GM06990 (cell line): ENCODE measurements around the gene C6orf89.

Experiments used
- DNase-seq: peaks from one replicate; pipeline ENCODE4 v3.0.0-alpha.2; 2011; ENCODE audit not compliant: insufficient read length; ENCODE audit errors: extremely low read depth
- H3K27me3 ChIP-seq: replicated peaks from 2 replicates; pipeline ENCODE4 v1.6.0; 2011; ENCODE audit warnings: low read length; ENCODE audit not compliant: control insufficient read depth, insufficient read depth
- H3K36me3 ChIP-seq: 2 replicates; pipeline ENCODE4 v1.5.1; 2011; ENCODE audit warnings: low read length; ENCODE audit not compliant: control insufficient read depth, insufficient read depth
- H3K4me3 ChIP-seq: replicated peaks from 2 replicates; pipeline ENCODE4 v1.5.1; 2011; ENCODE audit warnings: low read depth, mild to moderate bottlenecking, control low read depth, low read length
- TF ChIP-seq, protein P1 (sequence below): IDR thresholded peaks from 2 replicates; pipeline ENCODE4 v1.5.1; 2011; ENCODE audit warnings: low read length, control low read depth, mild to moderate bottlenecking, inconsistent platforms; ENCODE audit not compliant: insufficient read depth, poor library complexity, severe bottlenecking

C6orf89 gene

DNA sequence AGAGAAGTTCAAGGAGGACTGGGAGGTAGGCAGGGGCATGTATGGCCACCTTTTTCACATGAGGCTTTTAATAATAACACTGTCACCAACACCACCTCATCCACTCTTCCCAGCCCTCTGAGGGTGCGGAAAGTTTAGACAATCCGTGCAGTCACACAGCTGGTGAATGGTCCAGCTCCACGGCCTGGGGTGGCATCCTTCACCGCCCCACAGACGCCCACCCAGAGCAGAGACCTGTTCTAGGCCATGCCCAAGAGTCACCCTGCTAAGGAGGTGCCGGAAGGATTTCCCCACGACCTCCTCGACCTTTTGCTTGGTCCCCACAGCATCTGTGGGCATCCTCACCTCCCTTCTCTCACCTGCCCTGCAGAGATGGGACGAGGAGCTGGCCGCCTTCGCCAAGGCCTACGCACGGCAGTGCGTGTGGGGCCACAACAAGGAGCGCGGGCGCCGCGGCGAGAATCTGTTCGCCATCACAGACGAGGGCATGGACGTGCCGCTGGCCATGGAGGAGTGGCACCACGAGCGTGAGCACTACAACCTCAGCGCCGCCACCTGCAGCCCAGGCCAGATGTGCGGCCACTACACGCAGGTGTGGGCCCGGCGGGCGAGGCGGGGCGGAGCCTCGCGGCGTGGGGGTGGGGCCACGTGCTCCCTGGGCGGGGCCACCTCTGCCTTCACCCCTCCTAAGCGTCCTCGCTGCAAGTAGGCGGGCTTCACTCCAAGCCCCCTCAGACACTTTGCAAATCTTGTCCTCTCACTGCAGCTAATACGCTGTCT is 73.2 kb downstream of the C6orf89 start:
- H3K4me3 ChIP-seq, result no peak overlapping the region
- TF ChIP-seq, protein P1, sequence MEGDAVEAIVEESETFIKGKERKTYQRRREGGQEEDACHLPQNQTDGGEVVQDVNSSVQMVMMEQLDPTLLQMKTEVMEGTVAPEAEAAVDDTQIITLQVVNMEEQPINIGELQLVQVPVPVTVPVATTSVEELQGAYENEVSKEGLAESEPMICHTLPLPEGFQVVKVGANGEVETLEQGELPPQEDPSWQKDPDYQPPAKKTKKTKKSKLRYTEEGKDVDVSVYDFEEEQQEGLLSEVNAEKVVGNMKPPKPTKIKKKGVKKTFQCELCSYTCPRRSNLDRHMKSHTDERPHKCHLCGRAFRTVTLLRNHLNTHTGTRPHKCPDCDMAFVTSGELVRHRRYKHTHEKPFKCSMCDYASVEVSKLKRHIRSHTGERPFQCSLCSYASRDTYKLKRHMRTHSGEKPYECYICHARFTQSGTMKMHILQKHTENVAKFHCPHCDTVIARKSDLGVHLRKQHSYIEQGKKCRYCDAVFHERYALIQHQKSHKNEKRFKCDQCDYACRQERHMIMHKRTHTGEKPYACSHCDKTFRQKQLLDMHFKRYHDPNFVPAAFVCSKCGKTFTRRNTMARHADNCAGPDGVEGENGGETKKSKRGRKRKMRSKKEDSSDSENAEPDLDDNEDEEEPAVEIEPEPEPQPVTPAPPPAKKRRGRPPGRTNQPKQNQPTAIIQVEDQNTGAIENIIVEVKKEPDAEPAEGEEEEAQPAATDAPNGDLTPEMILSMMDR, result no peak
- DNase-seq, result no peak
- no peaks in the 10 kb centered on the region; the same call in 1 of the 2 replicates for H3K27me3 ChIP-seq
- H3K36me3 ChIP-seq, result no peaks in the 10 kb centered on the region

- DNase-seq, result no peak
- H3K27me3 ChIP-seq, result no peaks in the 10 kb centered on the region; the same call in 1 of the 2 replicates
- TF ChIP-seq, protein P1, result no peak
- no peak overlapping the region for H3K4me3 ChIP-seq
- H3K36me3 ChIP-seq, result no peaks in the 10 kb centered on the region
Observed at GRCh38 chr6:36959555-36960250, 74.0 kb downstream of the C6orf89 start.

GRCh38 chr6:36961441-36962435 is 76.0 kb downstream of the C6orf89 start:
- Histone ChIP-seq H3K4me3 (no peak overlapping the region), H3K27me3 (no peaks in the 10 kb centered on the region), H3K36me3 (no peaks in the 10 kb centered on the region; the same call in 1 of the 2 replicates)
- TF ChIP-seq, protein P1, result no peak
- no peak for DNase-seq

GRCh38 chr6:36962874-36963273 is 77.1 kb downstream of the C6orf89 start:
- H3K4me3 ChIP-seq, result no peak overlapping the region

More at GRCh38 chr6:36962874-36963273, 77.1 kb downstream of the C6orf89 start:
- no peaks in the 10 kb centered on the region for H3K27me3 ChIP-seq
- DNase-seq, result peak; percentile 37
- TF ChIP-seq, protein P1, result no peak
- H3K36me3 ChIP-seq, result peaks cover 1% of the 10 kb centered on the region
